ENCODE measurements around the gene OTOS.

OTOS gene

DNA sequence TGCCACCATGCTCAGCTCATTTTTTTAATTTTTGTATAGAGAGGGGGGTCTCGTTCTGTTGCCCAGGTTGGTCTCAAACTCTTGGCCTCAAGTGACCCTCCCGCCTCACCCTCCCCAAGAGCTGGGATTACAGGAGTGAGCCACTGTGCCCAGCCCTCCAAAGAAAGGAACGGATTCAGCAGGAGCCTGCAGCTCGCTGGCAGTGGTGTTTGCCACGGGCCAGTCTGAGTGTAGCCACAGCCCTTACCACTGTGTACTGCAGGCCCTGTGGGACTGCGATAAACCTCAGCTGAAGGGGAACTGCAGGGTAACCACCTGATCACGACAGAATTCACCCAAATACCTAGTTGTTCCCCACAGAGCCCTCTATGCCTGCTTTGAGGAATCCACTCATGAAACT lies 11.1 kb downstream of the OTOS start:
- no peak for DNase-seq (ENCODE audit: low read depth)
- TF ChIP-seq, protein P1, sequence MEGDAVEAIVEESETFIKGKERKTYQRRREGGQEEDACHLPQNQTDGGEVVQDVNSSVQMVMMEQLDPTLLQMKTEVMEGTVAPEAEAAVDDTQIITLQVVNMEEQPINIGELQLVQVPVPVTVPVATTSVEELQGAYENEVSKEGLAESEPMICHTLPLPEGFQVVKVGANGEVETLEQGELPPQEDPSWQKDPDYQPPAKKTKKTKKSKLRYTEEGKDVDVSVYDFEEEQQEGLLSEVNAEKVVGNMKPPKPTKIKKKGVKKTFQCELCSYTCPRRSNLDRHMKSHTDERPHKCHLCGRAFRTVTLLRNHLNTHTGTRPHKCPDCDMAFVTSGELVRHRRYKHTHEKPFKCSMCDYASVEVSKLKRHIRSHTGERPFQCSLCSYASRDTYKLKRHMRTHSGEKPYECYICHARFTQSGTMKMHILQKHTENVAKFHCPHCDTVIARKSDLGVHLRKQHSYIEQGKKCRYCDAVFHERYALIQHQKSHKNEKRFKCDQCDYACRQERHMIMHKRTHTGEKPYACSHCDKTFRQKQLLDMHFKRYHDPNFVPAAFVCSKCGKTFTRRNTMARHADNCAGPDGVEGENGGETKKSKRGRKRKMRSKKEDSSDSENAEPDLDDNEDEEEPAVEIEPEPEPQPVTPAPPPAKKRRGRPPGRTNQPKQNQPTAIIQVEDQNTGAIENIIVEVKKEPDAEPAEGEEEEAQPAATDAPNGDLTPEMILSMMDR (conservative IDR thresholded peaks at IDR 0.05; ENCODE audit: low read depth, low read length) = no peak
- no peak overlapping the region for H3K4me3 ChIP-seq (ENCODE audit: low read depth, low read length)

DNA sequence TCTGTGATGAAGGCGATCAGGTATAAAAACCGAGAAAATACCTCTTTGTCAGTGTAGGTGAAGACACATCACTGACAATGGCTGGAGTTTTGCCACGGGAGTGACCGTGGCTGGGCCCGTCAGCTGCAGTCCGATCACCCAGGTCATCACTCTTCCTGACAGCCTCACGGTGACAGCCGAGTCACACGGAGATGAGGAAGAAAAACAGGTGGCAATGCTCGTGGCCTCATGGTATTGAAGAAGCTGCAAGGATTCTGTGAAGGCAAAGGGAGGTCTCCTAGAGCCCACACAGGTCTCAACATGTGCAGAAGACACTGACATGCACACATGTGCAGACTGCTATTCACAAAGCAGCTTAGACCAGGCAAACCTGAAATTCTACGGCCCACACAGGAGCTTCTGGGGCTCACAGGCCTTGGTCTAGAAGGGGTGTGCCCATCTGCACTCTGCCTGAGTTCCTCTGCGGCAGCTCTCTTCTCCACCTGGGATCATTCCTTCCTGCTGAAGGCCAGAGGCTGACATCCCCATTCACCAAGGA lies 11.8 kb downstream of the OTOS start:
- DNase-seq (ENCODE audit: low read depth) = no peak
- H3K4me3 ChIP-seq (ENCODE audit: low read depth, low read length) = no peak overlapping the region
- TF ChIP-seq, protein P1 (conservative IDR thresholded peaks at IDR 0.05; ENCODE audit: low read depth, low read length) = no peak

DNA sequence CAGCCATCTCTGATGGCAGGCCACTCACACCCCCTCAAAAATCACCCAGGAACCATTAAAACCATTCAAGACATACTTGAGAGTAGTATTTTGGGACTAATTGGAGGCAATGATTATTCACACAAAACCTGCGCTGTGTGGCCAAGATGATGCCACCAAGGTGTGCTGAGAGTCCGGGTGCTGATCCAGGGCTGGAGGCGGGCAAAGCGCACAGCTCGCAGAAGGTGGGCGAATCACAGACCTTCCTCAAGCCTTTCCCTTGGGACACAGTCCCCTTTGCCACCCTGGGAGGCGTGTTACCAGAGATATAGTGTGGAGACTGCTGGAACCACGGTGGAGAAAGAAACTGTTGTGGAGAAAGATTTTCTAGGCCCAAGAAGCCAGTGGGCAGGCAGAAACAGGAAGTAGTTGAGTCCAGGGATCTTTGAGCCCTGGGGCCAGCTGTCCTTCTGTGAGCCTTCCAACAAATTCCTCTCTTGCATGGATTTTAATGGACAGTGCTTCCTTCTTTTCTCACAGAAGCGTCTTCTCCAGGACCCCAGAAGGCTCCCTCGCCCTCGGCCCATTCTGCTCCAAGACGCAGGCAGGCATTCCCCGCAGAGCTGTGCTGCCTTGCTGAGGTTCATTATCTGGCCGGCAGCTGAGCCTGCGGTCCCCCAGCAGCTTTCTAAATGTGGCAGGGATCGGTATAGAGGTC lies 12.4 kb downstream of the OTOS start:
- no peak overlapping the region for H3K4me3 ChIP-seq (ENCODE audit: low read depth, low read length)
- TF ChIP-seq, protein P1 (conservative IDR thresholded peaks at IDR 0.05; ENCODE audit: low read depth, low read length) = no peak
- no peak for DNase-seq (ENCODE audit: low read depth)

DNA sequence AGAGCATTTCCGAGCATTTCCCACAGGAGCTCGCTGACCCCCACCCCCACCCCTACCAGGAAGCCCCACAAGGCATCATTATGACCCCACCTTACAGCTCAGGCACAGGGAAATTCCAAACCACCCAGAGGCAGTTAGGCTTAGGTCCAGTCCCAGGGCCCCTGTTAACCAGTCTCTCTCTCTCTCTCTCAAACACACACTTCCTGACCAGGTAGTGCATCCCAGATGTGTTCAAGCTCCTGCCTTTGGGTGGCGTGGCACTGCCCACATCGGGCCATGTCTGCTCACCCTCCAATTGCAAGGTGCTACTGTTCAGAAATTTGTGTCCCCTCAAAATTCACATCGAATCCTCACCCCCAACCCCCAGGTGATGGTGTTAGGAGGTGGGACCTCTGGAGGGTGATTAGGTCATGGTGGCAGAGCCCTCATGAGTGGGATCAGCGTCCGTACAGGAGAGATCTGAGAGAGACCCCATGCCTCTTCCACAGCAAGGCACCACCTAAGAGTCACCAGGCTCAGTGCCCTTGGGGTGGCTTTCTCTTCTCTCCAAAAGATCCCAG lies 13.2 kb downstream of the OTOS start:
- no peak overlapping the region for H3K4me3 ChIP-seq (ENCODE audit: low read depth, low read length)
- no peak for DNase-seq (ENCODE audit: low read depth)
- TF ChIP-seq, protein P1 (conservative IDR thresholded peaks at IDR 0.05; ENCODE audit: low read depth, low read length) = no peak

DNA sequence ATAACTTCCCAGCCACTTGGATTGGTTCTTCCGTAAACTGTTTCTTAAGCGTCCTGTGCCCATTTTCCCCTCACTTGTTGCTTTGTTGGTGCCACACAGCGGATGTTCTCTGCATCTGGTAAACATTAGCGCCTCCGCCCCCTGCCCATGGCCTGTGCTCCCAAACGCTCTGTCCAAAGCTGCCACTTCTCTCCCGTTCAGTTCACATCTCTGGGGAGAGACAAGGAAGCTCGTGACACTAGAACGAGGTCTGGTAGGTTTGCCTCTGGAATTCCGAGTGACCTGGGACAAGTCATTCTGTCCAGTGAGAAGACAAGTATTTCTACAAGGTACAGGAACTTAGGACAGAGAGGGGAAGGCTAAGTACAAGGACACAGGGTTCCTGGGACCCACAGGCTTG lies 13.7 kb downstream of the OTOS start:
- no peak overlapping the region for H3K4me3 ChIP-seq (ENCODE audit: low read depth, low read length)
- TF ChIP-seq, protein P1 (conservative IDR thresholded peaks at IDR 0.05; ENCODE audit: low read depth, low read length) = no peak
- no peak for DNase-seq (ENCODE audit: low read depth)

DNA sequence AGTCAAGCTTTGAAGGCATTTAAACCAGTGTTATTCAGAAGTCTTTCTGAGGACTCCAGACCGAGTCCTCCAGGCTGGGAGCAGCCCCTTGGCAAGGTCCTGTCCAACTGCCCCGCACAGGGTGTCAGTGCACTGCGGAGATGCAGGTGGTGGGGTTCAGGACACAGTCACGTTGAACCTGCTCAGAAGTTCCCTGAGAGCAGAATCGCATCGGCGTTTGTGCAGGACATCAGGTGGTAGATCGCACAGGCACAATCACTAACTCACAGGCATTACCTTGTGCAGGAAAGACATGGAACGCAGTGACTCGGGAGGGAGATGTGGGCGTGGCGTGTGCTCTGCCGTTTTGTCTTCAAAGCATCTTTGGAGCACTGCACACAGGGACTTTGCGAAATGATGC lies 14.7 kb downstream of the OTOS start:
- no peak overlapping the region for H3K4me3 ChIP-seq (ENCODE audit: low read depth, low read length)
- DNase-seq (ENCODE audit: low read depth) = no peak
- TF ChIP-seq, protein P1 (conservative IDR thresholded peaks at IDR 0.05; ENCODE audit: low read depth, low read length) = no peak

DNA sequence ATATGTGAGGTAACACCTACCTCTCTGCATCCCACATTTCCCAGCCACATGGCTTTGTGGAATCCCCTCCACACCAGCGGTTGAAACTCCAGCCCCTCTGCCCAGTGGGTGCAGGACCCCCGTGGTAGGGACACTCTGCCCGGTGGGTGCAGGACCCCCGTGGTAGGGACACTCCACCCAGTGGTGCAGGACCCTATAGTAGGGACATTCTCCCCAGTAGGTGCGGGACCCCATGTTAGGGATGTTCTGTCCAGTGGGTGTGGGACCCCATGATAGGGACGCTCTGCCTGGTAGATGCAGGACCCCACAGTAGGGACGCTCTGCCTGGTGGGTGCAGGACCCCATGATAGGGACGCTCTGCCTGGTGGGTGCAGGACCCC lies 15.8 kb downstream of the OTOS start:
- H3K4me3 ChIP-seq (ENCODE audit: low read depth, low read length) = no peak overlapping the region
- TF ChIP-seq, protein P1 (conservative IDR thresholded peaks at IDR 0.05; ENCODE audit: low read depth, low read length) = no peak

More for the DNA sequence above, 15.8 kb downstream of the OTOS start:
- no peak for DNase-seq (ENCODE audit: low read depth)

Data from choroid plexus epithelial cell (primary cell).